Measurements from ENCODE around the gene GPR161.

Gene GPR161

GRCh38 chr1:168031627-168032026 lies 105.1 kb downstream of the GPR161 start:
- no peak for DNase-seq

GRCh38 chr1:168031198-168031597 lies 105.5 kb downstream of the GPR161 start:
- no peak for DNase-seq

Data from right kidney (tissue), 1 donor.